ENCODE data around the gene CDK14.
A peak's percentile ranks its signal among the peaks of the same experiment; 100 is the strongest.

Gene CDK14

GRCh38 chr7:90760892-90761291, 164.8 kb downstream of the CDK14 start:
- Histone ChIP-seq H3K27ac (replicated peaks) (no peak overlapping the region), H3K27me3 (ENCODE audit: insufficient read depth, poor library complexity, severe bottlenecking) (no peaks in the 10 kb centered on the region), H3K4me3 (replicated peaks; ENCODE audit: insufficient read depth, low read length) (no peak overlapping the region)
- no peak for TF ChIP-seq SPI1 (IDR thresholded peaks at IDR 0.05; ENCODE audit: borderline replicate concordance, low read depth)
- TF ChIP-seq REST (IDR thresholded peaks at IDR 0.05; ENCODE audit: insufficient replicate concordance, low read depth), result no peak
- no peak for TF ChIP-seq GABPA (IDR thresholded peaks at IDR 0.05; ENCODE audit: low read depth)
- no peak for TF ChIP-seq POLR2AphosphoS5 (IDR thresholded peaks at IDR 0.05; ENCODE audit: low read depth)
- TF ChIP-seq CTCF (IDR thresholded peaks at IDR 0.05; ENCODE audit: insufficient read depth, low read length), result no peak
- DNase-seq (ENCODE audit: low read depth in 1 of 2, low spot score in 1 of 2), result no peak

- TF ChIP-seq CTCF (IDR thresholded peaks at IDR 0.05; ENCODE audit: insufficient read depth, low read length), result no peak
- TF ChIP-seq SPI1 (IDR thresholded peaks at IDR 0.05; ENCODE audit: borderline replicate concordance, low read depth), result no peak
- Histone ChIP-seq H3K4me3 (replicated peaks; ENCODE audit: insufficient read depth, low read length) (no peak overlapping the region), H3K27ac (replicated peaks) (no peak overlapping the region), H3K27me3 (ENCODE audit: insufficient read depth, poor library complexity, severe bottlenecking) (no peaks in the 10 kb centered on the region)
- no peak for DNase-seq (ENCODE audit: low read depth in 1 of 2, low spot score in 1 of 2)
These were observed 165.5 kb downstream of the CDK14 start for GRCh38 chr7:90761584-90761983.

GRCh38 chr7:90763108-90763507, 167.0 kb downstream of the CDK14 start:
- no peak overlapping the region for H3K4me3 ChIP-seq (replicated peaks; ENCODE audit: insufficient read depth, low read length)
- H3K27me3 ChIP-seq (ENCODE audit: insufficient read depth, poor library complexity, severe bottlenecking), result no peaks in the 10 kb centered on the region
- no peak overlapping the region for H3K27ac ChIP-seq (replicated peaks)
- no peak for TF ChIP-seq GABPA (IDR thresholded peaks at IDR 0.05; ENCODE audit: low read depth)
- TF ChIP-seq SPI1 (IDR thresholded peaks at IDR 0.05; ENCODE audit: borderline replicate concordance, low read depth), result no peak
- no peak for TF ChIP-seq CTCF (IDR thresholded peaks at IDR 0.05; ENCODE audit: insufficient read depth, low read length)
- no peak for TF ChIP-seq REST (IDR thresholded peaks at IDR 0.05; ENCODE audit: insufficient replicate concordance, low read depth)
- no peak for TF ChIP-seq POLR2AphosphoS5 (IDR thresholded peaks at IDR 0.05; ENCODE audit: low read depth)
- DNase-seq (ENCODE audit: low read depth in 1 of 2, low spot score in 1 of 2), result no peak

- no peak overlapping the region for H3K27ac ChIP-seq (replicated peaks)
- peak in 1 of 2 experiments; percentile 24 for DNase-seq (ENCODE audit: low read depth in 1 of 2, low spot score in 1 of 2)
These were observed 168.9 kb downstream of the CDK14 start for GRCh38 chr7:90764848-90765570.

More at GRCh38 chr7:90764848-90765570, 168.9 kb downstream of the CDK14 start:
- H3K27me3 ChIP-seq (ENCODE audit: insufficient read depth, poor library complexity, severe bottlenecking), result no peaks in the 10 kb centered on the region
- TF ChIP-seq REST (IDR thresholded peaks at IDR 0.05; ENCODE audit: insufficient replicate concordance, low read depth) (no peak), POLR2AphosphoS5 (IDR thresholded peaks at IDR 0.05; ENCODE audit: low read depth) (no peak), GABPA (IDR thresholded peaks at IDR 0.05; ENCODE audit: low read depth) (no peak)
- no peak overlapping the region for H3K4me3 ChIP-seq (replicated peaks; ENCODE audit: insufficient read depth, low read length)
